ENCODE results near the gene MDFI.

GRCh38 chr6:41599852-41600445 lies 38.3 kb upstream of the MDFI start:
- TF ChIP-seq POLR2A (IDR thresholded peaks at IDR 0.05; ENCODE audit: low read length) (no peak), GATA1 (IDR thresholded peaks at IDR 0.05; ENCODE audit: low read depth, low read length) (no peak)
